Liver (tissue), 9 donors: ENCODE measurements around the gene POU6F2. TPM values are rescaled to one million over a fixed set of nuclear protein-coding genes. Genes with fewer than 3 reads are reported as not detected.
A peak's percentile ranks its signal among the peaks of the same experiment; 100 is the strongest.

Experiments used
- DNase-seq: peaks from one replicate; pipeline ENCODE4 v3.0.0-alpha.2; 2017; ENCODE audit warnings: low spot score
- H3K27ac ChIP-seq, 2 donors: one replicate each; pipeline ENCODE4 v1.7.0; 2013; ENCODE audit warnings: inconsistent platforms in 2 of 2, low read length in 2 of 2, control low read depth in 1 of 2, low read depth in 1 of 2, mild to moderate bottlenecking in 1 of 2
- H3K27me3 ChIP-seq, 4 donors: one replicate each; pipeline versions ENCODE4 v1.6.1 to v1.7.0; 2013; ENCODE audit warnings: low read length in 3 of 4, inconsistent platforms in 1 of 4, mild to moderate bottlenecking in 1 of 4, moderate library complexity in 1 of 4; ENCODE audit not compliant: control insufficient read depth in 4 of 4, insufficient read depth in 4 of 4
- H3K36me3 ChIP-seq, 4 donors: one replicate each; pipeline versions ENCODE4 v1.6.1 to v1.7.0; 2013; ENCODE audit warnings: low read length in 3 of 4, mild to moderate bottlenecking in 3 of 4, low read depth in 1 of 4, moderate library complexity in 1 of 4; ENCODE audit not compliant: control insufficient read depth in 4 of 4, insufficient read depth in 3 of 4
- H3K4me1 ChIP-seq, 4 donors: one replicate each; pipeline versions ENCODE4 v1.6.1 to v1.7.0; 2013; ENCODE audit warnings: low read length in 3 of 4, mild to moderate bottlenecking in 3 of 4, moderate library complexity in 1 of 4; ENCODE audit not compliant: control insufficient read depth in 4 of 4, insufficient read depth in 4 of 4
- H3K4me3 ChIP-seq, 3 donors: one replicate each; pipeline versions ENCODE4 v1.6.1 to v1.7.0; 2013; ENCODE audit warnings: low read length in 3 of 3, control low read depth in 1 of 3, low read depth in 1 of 3, mild to moderate bottlenecking in 1 of 3
- H3K9ac ChIP-seq, 2 donors: one replicate each; pipeline ENCODE4 v1.7.0; 2013; ENCODE audit warnings: low read length in 2 of 2, mild to moderate bottlenecking in 2 of 2, moderate library complexity in 2 of 2, control low read depth in 1 of 2, low read depth in 1 of 2
- H3K9me3 ChIP-seq, 4 donors: one replicate each; pipeline versions ENCODE4 v1.6.1 to v1.7.0; 2013; ENCODE audit warnings: low read length in 3 of 4; ENCODE audit not compliant: control insufficient read depth in 4 of 4
- EGR1 ChIP-seq, 2 donors: IDR thresholded peaks; 2 replicates each; pipeline ENCODE4 v1.6.1; 2016 to 2018; ENCODE audit warnings: antibody characterized with exemption in 2 of 2, low read depth in 2 of 2
- FOXA1 ChIP-seq: IDR thresholded peaks from 2 replicates; pipeline ENCODE4 v1.6.1; 2016; ENCODE audit warnings: antibody characterized with exemption
- FOXA2 ChIP-seq: IDR thresholded peaks from 2 replicates; pipeline ENCODE4 v1.6.1; 2016; ENCODE audit warnings: antibody characterized with exemption
- GABPA ChIP-seq, 2 donors: IDR thresholded peaks in 1 of 2; conservative IDR thresholded peaks in 1 of 2; 2 replicates each; pipeline ENCODE4 v1.6.1; 2016; ENCODE audit warnings: antibody characterized with exemption in 2 of 2, mild to moderate bottlenecking in 1 of 2, moderate library complexity in 1 of 2
- HNF4A ChIP-seq, 2 donors: conservative IDR thresholded peaks; 2 replicates each; pipeline ENCODE4 v1.6.1; 2016; ENCODE audit warnings: antibody characterized with exemption in 2 of 2, mild to moderate bottlenecking in 2 of 2
- HNF4G ChIP-seq: IDR thresholded peaks from 2 replicates; pipeline ENCODE4 v1.6.1; 2016; ENCODE audit warnings: antibody characterized with exemption
- NR2F2 ChIP-seq: IDR thresholded peaks from 2 replicates; pipeline ENCODE4 v1.6.1; 2016; ENCODE audit warnings: antibody characterized with exemption
- RAD21 ChIP-seq, 2 donors: IDR thresholded peaks; 2 replicates each; pipeline ENCODE4 v1.6.1; 2016; ENCODE audit warnings: antibody characterized with exemption in 2 of 2, mild to moderate bottlenecking in 2 of 2
- RXRA ChIP-seq, 2 donors: IDR thresholded peaks; 2 replicates each; pipeline ENCODE4 v1.6.1; 2017 to 2018; ENCODE audit warnings: antibody characterized with exemption in 2 of 2, mild to moderate bottlenecking in 1 of 2
- TAF1 ChIP-seq: conservative IDR thresholded peaks from 2 replicates; pipeline ENCODE4 v1.6.1; 2016; ENCODE audit warnings: antibody characterized with exemption, mild to moderate bottlenecking
- WGBS: extraction: QIAGEN DNeasy Blood & Tissue Kit; methylation state at CpG from one replicate; pipeline ENCODE4 v1.1.7; 2013; 5-methylcytosine and 5-hydroxymethylcytosine counted together
- polyA plus RNA-seq, 2 donors: library from polyadenylated mRNA; stranded (reverse) in 1 of 2; unstranded in 1 of 2; fragments of 200-250 nt in 1 of 2; fragments of >200 nt in 1 of 2; fragmentation: Nextera tagmentation in 1 of 2; extraction: Ambion mirVana in 1 of 2; gene quantifications; one replicate each; pipeline versions ENCODE4 v1.2.1 to v1.2.3, GENCODE V29; 2013 to 2015
- total RNA-seq, 2 donors: library from RNA; depleted of rRNA; stranded (reverse); fragments of >200 nt; gene quantifications; one replicate each; pipeline ENCODE4 v1.2.3, GENCODE V29; 2014
- TF ChIP-seq, protein P1 (sequence below): fragments of 150-350 bp; IDR thresholded peaks from 2 replicates; pipeline ENCODE4 v1.5.1; 2017; ENCODE audit warnings: improper control_type of control experiment, low read depth, low read length; ENCODE audit not compliant: missing input control
- TF ChIP-seq, protein P2 (sequence below): IDR thresholded peaks from 2 replicates; pipeline ENCODE4 v1.6.1; 2016; ENCODE audit warnings: antibody characterized with exemption, mild to moderate bottlenecking
- TF ChIP-seq, protein P3 (sequence below): IDR thresholded peaks from 2 replicates; pipeline ENCODE4 v1.6.1; 2016; ENCODE audit warnings: antibody characterized with exemption
- TF ChIP-seq, protein P4 (sequence below): IDR thresholded peaks from 2 replicates; pipeline ENCODE4 v1.6.1; 2016; ENCODE audit warnings: antibody characterized with exemption
- TF ChIP-seq, protein P5 (sequence below): IDR thresholded peaks from 2 replicates; pipeline ENCODE4 v1.6.1; 2016; ENCODE audit warnings: antibody characterized with exemption
- donor health status: healthy.
- donor health status: healthy.
- donor health status: healthy.
- donor health status: healthy.
- donor health status: healthy.

The POU6F2 gene
- total and polyA plus RNA-seq, 4 donors, result under 0.01 to 0.24 (median 0.08) TPM; not detected in 1

DNA sequence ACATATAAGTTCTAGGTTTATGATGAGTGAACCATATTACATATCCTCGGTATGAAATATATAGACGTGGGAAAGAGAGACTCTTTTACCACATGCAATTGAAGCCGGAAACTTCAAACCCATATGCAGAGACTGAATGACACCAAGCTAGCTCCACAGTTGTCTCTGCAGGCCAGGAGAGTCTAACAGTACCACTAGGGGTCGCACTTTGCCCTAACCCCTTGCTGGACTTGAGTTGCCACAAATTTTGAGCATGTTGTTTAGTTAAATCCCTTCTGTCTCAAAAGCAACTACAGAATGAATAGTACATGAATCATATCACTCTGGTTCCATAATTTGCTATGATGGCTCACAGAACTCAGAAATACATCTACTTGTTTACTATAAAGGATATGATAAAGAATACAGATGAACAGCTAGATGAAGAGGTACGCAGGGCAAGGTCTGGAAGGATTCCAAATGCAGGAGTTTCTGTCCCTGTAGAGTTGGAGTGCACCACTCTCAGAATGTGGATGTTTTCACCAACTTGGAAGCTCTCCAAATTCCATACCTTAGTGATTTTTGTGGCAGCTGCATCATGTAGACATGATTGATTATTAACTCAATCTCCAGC, 476.1 kb downstream of the POU6F2 start:
- TF ChIP-seq, protein P1, sequence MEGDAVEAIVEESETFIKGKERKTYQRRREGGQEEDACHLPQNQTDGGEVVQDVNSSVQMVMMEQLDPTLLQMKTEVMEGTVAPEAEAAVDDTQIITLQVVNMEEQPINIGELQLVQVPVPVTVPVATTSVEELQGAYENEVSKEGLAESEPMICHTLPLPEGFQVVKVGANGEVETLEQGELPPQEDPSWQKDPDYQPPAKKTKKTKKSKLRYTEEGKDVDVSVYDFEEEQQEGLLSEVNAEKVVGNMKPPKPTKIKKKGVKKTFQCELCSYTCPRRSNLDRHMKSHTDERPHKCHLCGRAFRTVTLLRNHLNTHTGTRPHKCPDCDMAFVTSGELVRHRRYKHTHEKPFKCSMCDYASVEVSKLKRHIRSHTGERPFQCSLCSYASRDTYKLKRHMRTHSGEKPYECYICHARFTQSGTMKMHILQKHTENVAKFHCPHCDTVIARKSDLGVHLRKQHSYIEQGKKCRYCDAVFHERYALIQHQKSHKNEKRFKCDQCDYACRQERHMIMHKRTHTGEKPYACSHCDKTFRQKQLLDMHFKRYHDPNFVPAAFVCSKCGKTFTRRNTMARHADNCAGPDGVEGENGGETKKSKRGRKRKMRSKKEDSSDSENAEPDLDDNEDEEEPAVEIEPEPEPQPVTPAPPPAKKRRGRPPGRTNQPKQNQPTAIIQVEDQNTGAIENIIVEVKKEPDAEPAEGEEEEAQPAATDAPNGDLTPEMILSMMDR, result peak; percentile 55
- TF ChIP-seq RAD21 (IDR thresholded peaks at IDR 0.05), result peak; percentile 66 to 76
- TF ChIP-seq EGR1 (IDR thresholded peaks at IDR 0.05; ENCODE audit: low read depth in 2 of 2), result no peak
- no peak for TF ChIP-seq GABPA (IDR thresholded peaks at IDR 0.05 in 1 of 2, conservative IDR thresholded peaks at IDR 0.05 in 1 of 2)
- no peak for TF ChIP-seq RXRA (IDR thresholded peaks at IDR 0.05)
- TF ChIP-seq, protein P2, sequence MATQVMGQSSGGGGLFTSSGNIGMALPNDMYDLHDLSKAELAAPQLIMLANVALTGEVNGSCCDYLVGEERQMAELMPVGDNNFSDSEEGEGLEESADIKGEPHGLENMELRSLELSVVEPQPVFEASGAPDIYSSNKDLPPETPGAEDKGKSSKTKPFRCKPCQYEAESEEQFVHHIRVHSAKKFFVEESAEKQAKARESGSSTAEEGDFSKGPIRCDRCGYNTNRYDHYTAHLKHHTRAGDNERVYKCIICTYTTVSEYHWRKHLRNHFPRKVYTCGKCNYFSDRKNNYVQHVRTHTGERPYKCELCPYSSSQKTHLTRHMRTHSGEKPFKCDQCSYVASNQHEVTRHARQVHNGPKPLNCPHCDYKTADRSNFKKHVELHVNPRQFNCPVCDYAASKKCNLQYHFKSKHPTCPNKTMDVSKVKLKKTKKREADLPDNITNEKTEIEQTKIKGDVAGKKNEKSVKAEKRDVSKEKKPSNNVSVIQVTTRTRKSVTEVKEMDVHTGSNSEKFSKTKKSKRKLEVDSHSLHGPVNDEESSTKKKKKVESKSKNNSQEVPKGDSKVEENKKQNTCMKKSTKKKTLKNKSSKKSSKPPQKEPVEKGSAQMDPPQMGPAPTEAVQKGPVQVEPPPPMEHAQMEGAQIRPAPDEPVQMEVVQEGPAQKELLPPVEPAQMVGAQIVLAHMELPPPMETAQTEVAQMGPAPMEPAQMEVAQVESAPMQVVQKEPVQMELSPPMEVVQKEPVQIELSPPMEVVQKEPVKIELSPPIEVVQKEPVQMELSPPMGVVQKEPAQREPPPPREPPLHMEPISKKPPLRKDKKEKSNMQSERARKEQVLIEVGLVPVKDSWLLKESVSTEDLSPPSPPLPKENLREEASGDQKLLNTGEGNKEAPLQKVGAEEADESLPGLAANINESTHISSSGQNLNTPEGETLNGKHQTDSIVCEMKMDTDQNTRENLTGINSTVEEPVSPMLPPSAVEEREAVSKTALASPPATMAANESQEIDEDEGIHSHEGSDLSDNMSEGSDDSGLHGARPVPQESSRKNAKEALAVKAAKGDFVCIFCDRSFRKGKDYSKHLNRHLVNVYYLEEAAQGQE, result no peak
- no peak for TF ChIP-seq NR2F2
- no peak for TF ChIP-seq TAF1
- peak in 1 of 2 donors; percentile 18 for TF ChIP-seq HNF4A (conservative IDR thresholded peaks at IDR 0.05)
- Histone ChIP-seq H3K9ac (no peak overlapping the region), H3K27me3 (no peaks in the 10 kb centered on the region), H3K9me3 (no peaks in the 10 kb centered on the region), H3K36me3 (no peaks in the 10 kb centered on the region), H3K4me1 (no peaks in the 10 kb centered on the region), H3K4me3 (no peak overlapping the region), H3K27ac (no peak overlapping the region)
- WGBS, result 39% methylated on average over 5 of the region's 5 CpGs
- DNase-seq, result no peak

DNA sequence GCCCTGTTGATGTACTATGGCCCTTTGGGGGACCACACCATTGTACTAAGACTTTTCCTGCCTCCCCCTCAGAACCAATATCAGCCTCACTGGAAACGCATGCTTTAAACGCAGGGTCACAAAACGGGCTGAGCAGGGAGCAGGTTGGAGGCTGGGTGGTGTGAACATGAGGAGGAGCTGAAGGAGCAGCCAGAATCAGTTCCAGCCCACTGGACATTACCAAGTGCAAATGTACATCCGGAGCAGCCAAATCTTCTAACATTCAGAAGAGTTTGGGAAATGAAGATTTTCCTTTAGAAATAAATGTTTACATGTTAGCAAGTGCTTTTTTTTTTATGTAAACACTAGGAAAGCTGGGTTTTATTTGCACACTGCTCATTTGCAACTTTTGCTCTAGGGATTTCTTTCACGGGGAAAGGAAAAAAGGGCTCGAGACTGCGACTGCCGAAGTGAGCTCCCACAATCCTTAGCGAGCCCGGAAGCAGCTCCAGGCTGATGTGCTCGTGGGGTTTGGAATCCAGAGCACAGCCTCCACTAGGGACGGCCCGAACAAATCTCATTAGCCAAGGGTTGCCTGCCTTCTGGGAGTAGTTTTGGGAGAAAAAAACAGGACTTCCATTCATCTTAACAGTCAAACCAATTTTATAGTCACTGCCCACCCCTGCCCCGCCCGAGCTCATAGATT, 480.5 kb downstream of the POU6F2 start:
- no peaks in the 10 kb centered on the region for H3K4me1 ChIP-seq
- no peaks in the 10 kb centered on the region for H3K27me3 ChIP-seq
- H3K9ac ChIP-seq, result no peak overlapping the region
- no peak for DNase-seq
- H3K36me3 ChIP-seq, result no peaks in the 10 kb centered on the region
- WGBS, result 69% methylated on average over 15 of the region's 15 CpGs
- H3K9me3 ChIP-seq, result no peaks in the 10 kb centered on the region
- H3K27ac ChIP-seq, result no peak overlapping the region
- peak overlapping the region in 1 of 3 donors; percentile 7 for H3K4me3 ChIP-seq
- TF ChIP-seq, protein P1, result no peak
- TF ChIP-seq, protein P2, result no peak
- TF ChIP-seq HNF4G, result no peak
- TF ChIP-seq HNF4A (conservative IDR thresholded peaks at IDR 0.05), result no peak
- TF ChIP-seq EGR1 (IDR thresholded peaks at IDR 0.05; ENCODE audit: low read depth in 2 of 2), result no peak
- TF ChIP-seq, protein P3, sequence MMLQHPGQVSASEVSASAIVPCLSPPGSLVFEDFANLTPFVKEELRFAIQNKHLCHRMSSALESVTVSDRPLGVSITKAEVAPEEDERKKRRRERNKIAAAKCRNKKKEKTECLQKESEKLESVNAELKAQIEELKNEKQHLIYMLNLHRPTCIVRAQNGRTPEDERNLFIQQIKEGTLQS, result no peak
- TF ChIP-seq, protein P4, sequence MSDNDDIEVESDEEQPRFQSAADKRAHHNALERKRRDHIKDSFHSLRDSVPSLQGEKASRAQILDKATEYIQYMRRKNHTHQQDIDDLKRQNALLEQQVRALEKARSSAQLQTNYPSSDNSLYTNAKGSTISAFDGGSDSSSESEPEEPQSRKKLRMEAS, result no peak
- TF ChIP-seq FOXA2, result no peak
- TF ChIP-seq, protein P5, sequence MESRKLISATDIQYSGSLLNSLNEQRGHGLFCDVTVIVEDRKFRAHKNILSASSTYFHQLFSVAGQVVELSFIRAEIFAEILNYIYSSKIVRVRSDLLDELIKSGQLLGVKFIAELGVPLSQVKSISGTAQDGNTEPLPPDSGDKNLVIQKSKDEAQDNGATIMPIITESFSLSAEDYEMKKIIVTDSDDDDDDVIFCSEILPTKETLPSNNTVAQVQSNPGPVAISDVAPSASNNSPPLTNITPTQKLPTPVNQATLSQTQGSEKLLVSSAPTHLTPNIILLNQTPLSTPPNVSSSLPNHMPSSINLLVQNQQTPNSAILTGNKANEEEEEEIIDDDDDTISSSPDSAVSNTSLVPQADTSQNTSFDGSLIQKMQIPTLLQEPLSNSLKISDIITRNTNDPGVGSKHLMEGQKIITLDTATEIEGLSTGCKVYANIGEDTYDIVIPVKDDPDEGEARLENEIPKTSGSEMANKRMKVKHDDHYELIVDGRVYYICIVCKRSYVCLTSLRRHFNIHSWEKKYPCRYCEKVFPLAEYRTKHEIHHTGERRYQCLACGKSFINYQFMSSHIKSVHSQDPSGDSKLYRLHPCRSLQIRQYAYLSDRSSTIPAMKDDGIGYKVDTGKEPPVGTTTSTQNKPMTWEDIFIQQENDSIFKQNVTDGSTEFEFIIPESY, result no peak
- no peak for TF ChIP-seq GABPA (IDR thresholded peaks at IDR 0.05 in 1 of 2, conservative IDR thresholded peaks at IDR 0.05 in 1 of 2)
- TF ChIP-seq NR2F2, result no peak
- no peak for TF ChIP-seq FOXA1
